Calu3 (cell line): ENCODE results near the gene CAPZA3. TPM values are rescaled to one million over a fixed set of nuclear protein-coding genes. Genes with fewer than 3 reads are reported as not detected.

Experiments used
- BruUV-seq: library from RNA; stranded (reverse); fragments of 400-500 nt; replicated peaks from 2 replicates; lab custom pipeline; 2021; lab: Mats Ljungman, UMichigan
- CTCF ChIA-PET: fragments of 300-600 bp; sonication (Branson Sonifier 250); formaldehyde crosslinking; loops from one replicate; lab custom pipeline; 2022; ENCODE audit warnings: antibody characterized with exemption; lab: Charles Lee
- DNase-seq: peaks from one replicate; pipeline ENCODE4 v3.0.0; 2022
- H3K27ac Mint-ChIP-seq: one replicate; pipeline ENCODE4 v1.8.0; 2022; ENCODE audit warnings: mixed read lengths; ENCODE audit not compliant: unreplicated experiment
- H3K27me3 Mint-ChIP-seq: one replicate; pipeline ENCODE4 v1.8.0; 2022; ENCODE audit warnings: mixed read lengths; ENCODE audit not compliant: unreplicated experiment
- H3K36me3 Mint-ChIP-seq: one replicate; pipeline ENCODE4 v1.8.0; 2022; ENCODE audit warnings: mild to moderate bottlenecking, moderate library complexity, mixed read lengths; ENCODE audit not compliant: insufficient read depth, unreplicated experiment
- H3K4me1 Mint-ChIP-seq: one replicate; pipeline ENCODE4 v1.8.0; 2022; ENCODE audit warnings: mild to moderate bottlenecking, low read depth, mixed read lengths; ENCODE audit not compliant: unreplicated experiment
- H3K4me3 Mint-ChIP-seq: one replicate; pipeline ENCODE4 v1.8.0; 2022; ENCODE audit warnings: mild to moderate bottlenecking, low read depth, moderate library complexity, mixed read lengths; ENCODE audit not compliant: unreplicated experiment
- H3K9me3 Mint-ChIP-seq: one replicate; pipeline ENCODE4 v1.8.0; 2022; ENCODE audit warnings: low read depth, mixed read lengths; ENCODE audit not compliant: unreplicated experiment
- CTCF ChIP-seq: fragments of 200-600 bp; IDR thresholded peaks from one replicate; pipeline ENCODE4 v1.8.0; 2022; ENCODE audit warnings: antibody characterized with exemption; ENCODE audit not compliant: unreplicated experiment
- intact Hi-C: fragments of 100-400 bp; cut with micrococcal nuclease; formaldehyde crosslinking; loops from one replicate; pipeline ENCODE4 v1.10.0; 2022; ENCODE audit not compliant: unreplicated experiment
- total RNA-seq: library from RNA; stranded (reverse); gene quantifications from 2 replicates; pipeline ENCODE4 v1.2.3, GENCODE V29; 2022

The CAPZA3 gene
- total RNA-seq, 1 experiment from 2014 or later, result 0.45 TPM

DNA sequence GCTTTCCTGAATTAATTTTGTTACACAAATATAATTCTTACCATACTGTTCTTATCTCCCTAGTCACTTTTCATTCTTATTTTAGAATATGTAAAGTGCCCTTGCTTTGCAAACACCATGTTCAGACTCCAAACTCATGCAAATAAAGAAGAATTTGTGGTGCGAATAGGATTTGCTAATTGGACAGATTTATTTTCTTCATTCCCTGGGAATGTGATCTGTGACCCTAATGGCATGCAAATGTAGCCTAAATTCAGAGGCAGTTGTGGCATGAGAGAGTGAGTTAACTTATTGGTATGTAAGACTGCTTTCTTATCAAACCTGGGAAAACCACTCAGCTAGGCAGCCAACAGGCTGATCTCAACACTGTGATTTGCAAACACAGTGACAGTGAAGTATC, 10.0 kb downstream of the CAPZA3 start:
- Mint-ChIP-seq H3K36me3 (no peaks in the 10 kb centered on the region), H3K27me3 (no peaks in the 10 kb centered on the region), H3K4me3 (no peak overlapping the region), H3K27ac (no peak overlapping the region), H3K4me1 (peaks cover 65% of the 10 kb centered on the region), H3K9me3 (peaks cover 2% of the 10 kb centered on the region)
- CTCF ChIA-PET, result interaction anchor here (0.9 to 1.0 kb wide), 2 partner anchors 109 to 349 kb away, joined by 3 read pairs; no protein-coding TSS in a partner anchor
- no TSS peak for BruUV-seq
- DNase-seq, result peak; percentile 30
- intact Hi-C loops, result no loop called here
- no peak for TF ChIP-seq CTCF

DNA sequence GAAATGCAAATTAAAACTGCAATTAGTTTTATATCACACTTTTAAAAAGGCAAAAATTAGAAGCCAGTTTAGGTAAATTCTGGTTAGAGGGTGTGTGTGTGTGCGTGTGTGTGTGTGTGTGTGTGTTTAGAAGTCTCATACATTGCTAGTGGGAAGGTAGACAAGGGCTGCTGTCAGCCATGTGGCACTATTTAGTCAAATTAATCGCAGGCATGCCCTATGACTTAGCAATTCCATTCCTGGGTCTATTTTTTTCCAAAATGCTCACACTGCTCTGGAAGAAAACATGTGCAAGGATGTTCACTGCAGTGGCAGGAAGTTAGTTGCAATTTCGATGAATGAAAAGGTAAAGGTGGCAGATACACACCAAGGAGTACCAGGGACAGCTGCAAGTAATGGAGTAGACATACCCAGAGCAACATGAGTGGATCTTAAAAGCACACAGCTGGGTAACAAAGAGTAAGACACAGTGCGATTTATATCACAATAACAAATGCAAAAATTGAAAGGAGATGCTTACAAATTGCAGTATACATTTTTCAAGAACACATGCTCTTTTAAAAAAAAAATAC, 11.6 kb downstream of the CAPZA3 start:
- Mint-ChIP-seq H3K4me3 (no peak overlapping the region), H3K4me1 (peaks cover 58% of the 10 kb centered on the region), H3K9me3 (no peaks in the 10 kb centered on the region), H3K36me3 (no peaks in the 10 kb centered on the region), H3K27ac (peak overlapping the region; percentile 55), H3K27me3 (no peaks in the 10 kb centered on the region)
- intact Hi-C loops, result no loop called here
- DNase-seq, result no peak
- BruUV-seq, result no TSS peak
- TF ChIP-seq CTCF, result no peak
- CTCF ChIA-PET, result no interaction called here

- peaks cover 53% of the 10 kb centered on the region for H3K4me1 Mint-ChIP-seq
- DNase-seq, result peak; percentile 6
- H3K4me3 Mint-ChIP-seq, result no peak overlapping the region
- H3K36me3 Mint-ChIP-seq, result no peaks in the 10 kb centered on the region
- no peak for TF ChIP-seq CTCF
- intact Hi-C loops, result no loop called here
- CTCF ChIA-PET, result no interaction called here
- no peaks in the 10 kb centered on the region for H3K9me3 Mint-ChIP-seq
- BruUV-seq, result no TSS peak
- peak overlapping the region; percentile 55 for H3K27ac Mint-ChIP-seq
- H3K27me3 Mint-ChIP-seq, result no peaks in the 10 kb centered on the region
Observed at GRCh38 chr12:18750085-18750484, 12.2 kb downstream of the CAPZA3 start.

DNA sequence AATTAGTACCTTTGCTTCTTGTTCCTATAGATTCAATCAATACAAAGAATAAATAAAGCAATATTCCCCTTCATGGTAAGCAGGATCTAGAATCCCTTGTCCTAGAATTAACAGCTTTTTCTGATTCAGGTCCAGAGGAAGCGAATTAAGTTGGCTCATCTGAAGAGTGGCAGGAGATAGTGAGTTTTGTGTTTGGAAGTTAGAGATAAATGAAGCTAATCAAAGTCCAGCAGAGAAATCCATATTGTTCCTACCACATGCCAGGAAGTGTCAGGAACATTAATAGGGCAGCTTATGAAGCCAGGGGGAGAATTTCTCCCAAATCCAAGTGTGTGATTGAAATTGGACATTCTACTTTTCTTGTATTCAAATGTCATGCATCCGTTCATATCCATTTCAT, 13.9 kb downstream of the CAPZA3 start:
- intact Hi-C loops, result no loop called here
- BruUV-seq, result no TSS peak
- Mint-ChIP-seq H3K9me3 (no peaks in the 10 kb centered on the region), H3K4me1 (peaks cover 38% of the 10 kb centered on the region), H3K27ac (no peak overlapping the region), H3K4me3 (no peak overlapping the region), H3K27me3 (no peaks in the 10 kb centered on the region), H3K36me3 (no peaks in the 10 kb centered on the region)
- no peak for DNase-seq
- TF ChIP-seq CTCF, result no peak
- CTCF ChIA-PET, result no interaction called here
